IMR-90 (cell line): ENCODE results near the gene XPR1.

Source experiments
- BHLHE40 ChIP-seq: fragments of 150-350 bp; IDR thresholded peaks from 2 replicates; pipeline ENCODE4 v1.6.1; 2016; ENCODE audit warnings: mild to moderate bottlenecking, low read depth, low read length
- CEBPB ChIP-seq: IDR thresholded peaks from 2 replicates; pipeline ENCODE4 v1.6.1; 2012; ENCODE audit warnings: low read depth, low read length, improper control_type of control experiment
- CHD1 ChIP-seq: IDR thresholded peaks from 2 replicates; pipeline ENCODE4 v1.6.1; 2012; ENCODE audit warnings: low read depth, low read length, improper control_type of control experiment
- MAFK ChIP-seq: IDR thresholded peaks from 2 replicates; pipeline ENCODE4 v1.6.1; 2012; ENCODE audit warnings: low read depth, low read length, improper control_type of control experiment
- MAZ ChIP-seq: IDR thresholded peaks from 2 replicates; pipeline ENCODE4 v1.6.1; 2012; ENCODE audit warnings: low read depth, mild to moderate bottlenecking, low read length, improper control_type of control experiment, moderate library complexity, borderline replicate concordance
- MXI1 ChIP-seq: IDR thresholded peaks from 2 replicates; pipeline ENCODE4 v1.6.1; 2012; ENCODE audit warnings: low read depth, mild to moderate bottlenecking, low read length, moderate library complexity, borderline replicate concordance
- NFE2L2 ChIP-seq: fragments of 150-350 bp; IDR thresholded peaks from 2 replicates; pipeline ENCODE4 v1.6.1; 2016; ENCODE audit warnings: low read depth, mild to moderate bottlenecking, low read length
- POLR2A ChIP-seq: IDR thresholded peaks from 2 replicates; pipeline ENCODE4 v1.6.1; 2012; ENCODE audit warnings: mild to moderate bottlenecking, low read depth, low read length
- RAD21 ChIP-seq: IDR thresholded peaks from 2 replicates; pipeline ENCODE4 v1.6.1; 2012; ENCODE audit warnings: low read length, improper control_type of control experiment
- RCOR1 ChIP-seq: IDR thresholded peaks from 2 replicates; pipeline ENCODE4 v1.6.1; 2012; ENCODE audit warnings: mild to moderate bottlenecking, low read length, improper control_type of control experiment; ENCODE audit not compliant: insufficient replicate concordance
- SMC3 ChIP-seq: fragments of 150-350 bp; IDR thresholded peaks from 2 replicates; pipeline ENCODE4 v1.6.1; 2016; ENCODE audit warnings: low read depth, mild to moderate bottlenecking, antibody characterized with exemption, low read length, moderate library complexity
- USF2 ChIP-seq: fragments of 150-350 bp; IDR thresholded peaks from 2 replicates; pipeline ENCODE4 v1.6.1; 2017; ENCODE audit warnings: mild to moderate bottlenecking, antibody characterized with exemption, low read length, low read depth
- TF ChIP-seq, protein P1 (sequence below): conservative IDR thresholded peaks from 2 replicates; pipeline ENCODE4 v1.5.1; 2012; ENCODE audit warnings: mild to moderate bottlenecking, low read depth, low read length, improper control_type of control experiment

DNA sequence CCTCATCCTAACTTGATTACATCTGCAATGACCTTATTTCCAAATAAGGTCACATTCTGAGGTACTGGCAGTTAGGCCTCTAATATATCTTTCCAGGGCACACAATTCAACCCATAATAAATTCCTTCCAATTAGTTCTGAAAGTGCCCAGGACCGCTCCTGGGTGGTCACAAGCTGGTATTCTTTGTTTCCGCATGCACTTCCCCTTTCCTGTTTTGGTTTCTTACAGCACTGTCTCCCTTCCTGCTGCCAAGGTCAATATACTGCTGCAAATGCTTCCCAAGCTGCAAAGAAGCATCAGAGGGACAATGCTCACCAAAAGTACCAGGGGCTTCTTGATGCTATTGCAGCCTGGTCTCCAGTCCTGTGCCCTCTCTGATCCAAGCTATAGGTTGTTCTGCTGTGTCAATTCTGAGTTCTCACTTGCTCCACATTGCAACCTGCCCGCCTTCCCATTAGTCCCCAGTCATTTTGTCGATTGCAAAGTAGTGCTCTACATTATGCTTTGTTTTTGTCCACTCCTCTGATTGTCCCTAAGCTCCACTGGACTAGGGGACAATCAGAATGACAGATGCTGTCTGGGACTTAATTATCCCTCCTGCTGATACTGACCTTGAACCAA is 13.9 kb upstream of the XPR1 start:
- TF ChIP-seq MAZ: no peak
- TF ChIP-seq, protein P1, sequence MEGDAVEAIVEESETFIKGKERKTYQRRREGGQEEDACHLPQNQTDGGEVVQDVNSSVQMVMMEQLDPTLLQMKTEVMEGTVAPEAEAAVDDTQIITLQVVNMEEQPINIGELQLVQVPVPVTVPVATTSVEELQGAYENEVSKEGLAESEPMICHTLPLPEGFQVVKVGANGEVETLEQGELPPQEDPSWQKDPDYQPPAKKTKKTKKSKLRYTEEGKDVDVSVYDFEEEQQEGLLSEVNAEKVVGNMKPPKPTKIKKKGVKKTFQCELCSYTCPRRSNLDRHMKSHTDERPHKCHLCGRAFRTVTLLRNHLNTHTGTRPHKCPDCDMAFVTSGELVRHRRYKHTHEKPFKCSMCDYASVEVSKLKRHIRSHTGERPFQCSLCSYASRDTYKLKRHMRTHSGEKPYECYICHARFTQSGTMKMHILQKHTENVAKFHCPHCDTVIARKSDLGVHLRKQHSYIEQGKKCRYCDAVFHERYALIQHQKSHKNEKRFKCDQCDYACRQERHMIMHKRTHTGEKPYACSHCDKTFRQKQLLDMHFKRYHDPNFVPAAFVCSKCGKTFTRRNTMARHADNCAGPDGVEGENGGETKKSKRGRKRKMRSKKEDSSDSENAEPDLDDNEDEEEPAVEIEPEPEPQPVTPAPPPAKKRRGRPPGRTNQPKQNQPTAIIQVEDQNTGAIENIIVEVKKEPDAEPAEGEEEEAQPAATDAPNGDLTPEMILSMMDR: no peak
- TF ChIP-seq CHD1: no peak
- no peak for TF ChIP-seq USF2
- no peak for TF ChIP-seq POLR2A
- no peak for TF ChIP-seq RAD21
- TF ChIP-seq MAFK: no peak
- TF ChIP-seq MXI1: no peak
- TF ChIP-seq RCOR1: no peak
- no peak for TF ChIP-seq NFE2L2
- TF ChIP-seq CEBPB: no peak
- no peak for TF ChIP-seq SMC3
- no peak for TF ChIP-seq BHLHE40
